NCI-H446 (cell line): Measurements from ENCODE around the gene GLP1R.
"Not testable (repeated sequence)": the region's sequence is repeated elsewhere in the genome, so short reads cannot be mapped to it uniquely, and the experiment has no call there.

ENCODE experiments used
- DNase-seq, 2 experiments: peaks; one replicate each; lab custom pipeline; 2025; lab: John Stamatoyannopoulos, UW

GLP1R gene

DNA sequence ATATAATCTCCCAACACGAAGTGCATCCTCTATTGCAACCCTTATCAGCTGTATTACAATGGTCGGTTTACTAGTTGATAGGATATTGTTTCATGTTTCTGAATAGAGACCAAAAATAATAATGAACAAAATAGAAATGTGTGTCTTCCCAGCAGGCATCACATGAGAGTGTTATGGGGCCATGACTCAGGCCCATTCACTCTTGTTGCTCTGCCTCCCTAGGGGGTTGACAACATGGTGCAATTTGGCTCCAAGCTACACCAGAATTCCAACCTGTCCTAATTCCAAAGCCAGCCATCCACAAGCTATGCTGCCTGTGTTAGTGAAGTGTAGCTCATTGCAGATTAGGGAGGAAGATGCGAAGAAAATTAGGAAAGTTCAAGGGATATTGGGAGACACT, 79.5 kb downstream of the GLP1R start:
- DNase-seq = no peak

DNA sequence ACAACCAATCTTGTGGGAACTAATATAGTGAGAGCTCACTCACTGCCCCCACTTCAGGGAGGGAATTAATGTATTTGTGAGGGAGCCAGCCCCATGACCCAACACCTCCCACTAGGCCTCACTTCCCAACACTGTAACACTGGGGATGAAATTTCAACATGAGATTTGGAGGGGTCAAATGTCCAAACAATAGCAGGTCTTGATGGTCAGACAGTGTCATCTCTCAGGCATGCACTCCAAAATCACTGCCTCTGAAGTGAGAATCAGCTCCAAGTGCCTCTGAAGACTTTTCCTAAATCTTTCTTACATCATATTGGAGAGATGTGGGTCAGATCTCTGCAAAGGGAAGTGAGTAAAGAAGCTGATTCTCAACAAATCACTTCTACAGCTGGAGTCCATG, 80.3 kb downstream of the GLP1R start:
- DNase-seq = no peak

- DNase-seq = no peak
These were observed 82.1 kb downstream of the GLP1R start for GRCh38 chr6:39130691-39131090.

- not testable (repeated sequence) for DNase-seq
These were observed 86.2 kb downstream of the GLP1R start for GRCh38 chr6:39134761-39135160.

- DNase-seq = not testable (repeated sequence)
These were observed 87.6 kb downstream of the GLP1R start for GRCh38 chr6:39136207-39136606.

DNA sequence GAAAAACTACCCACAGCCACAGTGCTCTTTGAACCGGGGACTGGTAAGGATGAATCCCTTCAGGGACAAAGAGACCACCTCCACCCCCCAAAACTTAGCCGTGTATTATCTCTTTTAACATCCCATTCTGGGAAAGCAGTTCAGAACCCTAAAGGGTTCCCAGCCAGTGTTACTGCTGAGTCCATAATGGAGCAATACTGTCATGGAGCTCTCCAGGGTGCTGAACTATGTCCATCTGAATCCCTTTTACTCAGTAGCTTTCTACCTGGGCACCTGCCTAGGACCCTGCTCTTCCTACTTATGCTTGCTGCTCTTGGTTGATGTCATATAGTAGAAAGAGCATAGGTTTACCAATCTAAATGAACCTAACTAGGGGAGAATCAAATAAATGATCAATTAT, 88.7 kb downstream of the GLP1R start:
- DNase-seq = no peak
